ENCODE data around the gene GET3.
A peak's percentile ranks its signal among the peaks of the same experiment; 100 is the strongest.
"Not testable (repeated sequence)": the region's sequence is repeated elsewhere in the genome, so short reads cannot be mapped to it uniquely, and the experiment has no call there.

GET3 gene

GRCh38 chr19:12793290-12794195, 56.2 kb downstream of the GET3 start:
- peak; percentile 76 for DNase-seq

- DNase-seq = no peak
Observed at GRCh38 chr19:12794196-12794941, 57.1 kb downstream of the GET3 start.

- no peak for DNase-seq
Observed at GRCh38 chr19:12794971-12795381, 57.7 kb downstream of the GET3 start.

- DNase-seq = peak; percentile 42
Observed at GRCh38 chr19:12796146-12797071, 59.1 kb downstream of the GET3 start.

- DNase-seq = no peak
Observed at GRCh38 chr19:12797141-12797587, 59.9 kb downstream of the GET3 start.

- not testable (repeated sequence) for DNase-seq
Observed at GRCh38 chr19:12797607-12798006, 60.3 kb downstream of the GET3 start.
